Mesenchymal stem cell (in vitro differentiated cells and primary cell): ENCODE results near the gene MC5R.

ENCODE experiments used
- DNase-seq: peaks from one replicate; pipeline ENCODE4 v3.0.0-alpha.2; 2013
- H2AFZ ChIP-seq: one replicate; pipeline ENCODE4 v1.6.1; 2013; ENCODE audit warnings: low read depth, mild to moderate bottlenecking, control low read depth, inconsistent platforms, low read length, moderate library complexity
- H2AK5ac ChIP-seq: 2 replicates; pipeline ENCODE4 v1.6.1; 2013; ENCODE audit warnings: low read length, moderate library complexity, mild to moderate bottlenecking, inconsistent platforms; ENCODE audit not compliant: severe bottlenecking
- H2BK120ac ChIP-seq: one replicate; pipeline ENCODE4 v1.6.1; 2013; ENCODE audit warnings: low read depth, mild to moderate bottlenecking, inconsistent platforms, low read length, moderate library complexity
- H2BK12ac ChIP-seq, 2 experiments: one replicate each; pipeline ENCODE4 v1.6.1; 2013; ENCODE audit warnings: inconsistent platforms in 2 of 2, low read length in 2 of 2, mild to moderate bottlenecking in 2 of 2, moderate library complexity in 2 of 2, control low read depth in 1 of 2
- H2BK15ac ChIP-seq: one replicate; pipeline ENCODE4 v1.6.1; 2013; ENCODE audit warnings: mild to moderate bottlenecking, low read depth, inconsistent platforms; ENCODE audit not compliant: poor library complexity, severe bottlenecking
- H2BK5ac ChIP-seq: 2 replicates; pipeline ENCODE4 v1.6.1; 2013; ENCODE audit warnings: low read depth, mild to moderate bottlenecking, low read length, control low read depth, inconsistent platforms; ENCODE audit not compliant: poor library complexity, severe bottlenecking
- H3K14ac ChIP-seq, 2 experiments: one replicate each; pipeline ENCODE4 v1.6.1; 2013; ENCODE audit warnings: inconsistent platforms in 2 of 2, low read length in 2 of 2, control low read depth in 1 of 2, mild to moderate bottlenecking in 1 of 2, moderate library complexity in 1 of 2
- H3K18ac ChIP-seq, 2 experiments: one replicate each; pipeline ENCODE4 v1.6.1; 2013; ENCODE audit warnings: inconsistent platforms in 2 of 2, low read length in 2 of 2, control low read depth in 1 of 2, low read depth in 1 of 2, mild to moderate bottlenecking in 1 of 2
- H3K23ac ChIP-seq, 2 experiments: one replicate each; pipeline ENCODE4 v1.6.1; 2013; ENCODE audit warnings: inconsistent platforms in 2 of 2, low read length in 2 of 2, mild to moderate bottlenecking in 2 of 2, moderate library complexity in 2 of 2, control low read depth in 1 of 2
- H3K27ac ChIP-seq: 2 replicates; pipeline ENCODE4 v1.5.1; 2013; ENCODE audit warnings: mild to moderate bottlenecking, moderate library complexity, low read length, control low read depth, inconsistent platforms; ENCODE audit not compliant: poor library complexity, severe bottlenecking
- H3K27me3 ChIP-seq, 2 experiments: 2 replicates each; pipeline versions ENCODE4 v1.6.1 to v1.7.0; 2013; ENCODE audit warnings: low read length in 2 of 2, mild to moderate bottlenecking in 2 of 2, moderate library complexity in 2 of 2, control low read depth in 1 of 2, inconsistent platforms in 1 of 2; ENCODE audit not compliant: control insufficient read depth in 1 of 2, insufficient read depth in 1 of 2
- H3K36me3 ChIP-seq, 2 experiments: 2 replicates each; pipeline versions ENCODE4 v1.6.1 to v1.7.0; 2013; ENCODE audit warnings: low read length in 2 of 2, control low read depth in 1 of 2, inconsistent platforms in 1 of 2, low read depth in 1 of 2, mild to moderate bottlenecking in 1 of 2; ENCODE audit not compliant: insufficient read depth in 2 of 2, control insufficient read depth in 1 of 2
- H3K4ac ChIP-seq, 2 experiments: one replicate each; pipeline ENCODE4 v1.6.1; 2013; ENCODE audit warnings: inconsistent platforms in 2 of 2, low read length in 2 of 2, mild to moderate bottlenecking in 2 of 2, moderate library complexity in 2 of 2, control low read depth in 1 of 2, low read depth in 1 of 2
- H3K4me1 ChIP-seq: 2 replicates; pipeline ENCODE4 v1.6.1; 2013; ENCODE audit warnings: low read depth, low read length, control low read depth; ENCODE audit not compliant: control insufficient read depth, insufficient read depth
- H3K4me2 ChIP-seq: 2 replicates; pipeline ENCODE4 v1.6.1; 2013; ENCODE audit warnings: low read length, mild to moderate bottlenecking, inconsistent platforms; ENCODE audit not compliant: poor library complexity, severe bottlenecking
- H3K4me3 ChIP-seq, 2 experiments: 2 replicates each; pipeline versions ENCODE4 v1.5.1 to v1.7.0; 2013; ENCODE audit warnings: low read length in 2 of 2, mild to moderate bottlenecking in 2 of 2, control low read depth in 1 of 2, low read depth in 1 of 2; ENCODE audit not compliant: insufficient read depth in 1 of 2
- H3K79me1 ChIP-seq: replicated peaks from 2 replicates; pipeline ENCODE4 v1.6.1; 2013; ENCODE audit warnings: mild to moderate bottlenecking, control low read depth, low read length, inconsistent platforms; ENCODE audit not compliant: poor library complexity, severe bottlenecking
- H3K9ac ChIP-seq: 2 replicates; pipeline ENCODE4 v1.7.0; 2013; ENCODE audit warnings: mild to moderate bottlenecking, low read length, moderate library complexity
- H3K9me3 ChIP-seq: 2 replicates; pipeline ENCODE4 v1.7.0; 2013; ENCODE audit warnings: mild to moderate bottlenecking, low read length; ENCODE audit not compliant: control insufficient read depth
- H4K8ac ChIP-seq: one replicate; pipeline ENCODE4 v1.6.1; 2013; ENCODE audit warnings: inconsistent platforms, mild to moderate bottlenecking, low read length, moderate library complexity
- H4K91ac ChIP-seq: one replicate; pipeline ENCODE4 v1.6.1; 2013; ENCODE audit warnings: mild to moderate bottlenecking, low read length, inconsistent platforms
- WGBS: methylation state at CpG from one replicate; pipeline ENCODE4 v1.1.7; 2013; ENCODE audit warnings: mixed read lengths; 5-methylcytosine and 5-hydroxymethylcytosine counted together

The MC5R gene

GRCh38 chr18:13871701-13872100 is 47.8 kb downstream of the MC5R start:
- Histone ChIP-seq H3K79me1 (no peaks in the 10 kb centered on the region), H2AK5ac (no peak overlapping the region), H2AFZ (no peak overlapping the region), H3K36me3 (no peaks in the 10 kb centered on the region), H3K4me2 (no peak overlapping the region), H3K4me3 (no peak overlapping the region), H3K18ac (no peak overlapping the region), H4K8ac (no peak overlapping the region), H3K4ac (no peak overlapping the region), H3K23ac (no peak overlapping the region), H2BK120ac (no peak overlapping the region), H2BK5ac (no peak overlapping the region), H3K9ac (no peak overlapping the region), H2BK15ac (no peak overlapping the region), H3K27me3 (peaks cover 4 to 54% of the 10 kb centered on the region in 2 experiments), H4K91ac (no peak overlapping the region), H3K27ac (no peak overlapping the region), H3K4me1 (peaks cover 2% of the 10 kb centered on the region), H2BK12ac (no peak overlapping the region), H3K9me3 (no peaks in the 10 kb centered on the region), H3K14ac (no peak overlapping the region)
- 69% methylated on average over 13 of the region's 13 CpGs for WGBS
- DNase-seq: no peak

DNA sequence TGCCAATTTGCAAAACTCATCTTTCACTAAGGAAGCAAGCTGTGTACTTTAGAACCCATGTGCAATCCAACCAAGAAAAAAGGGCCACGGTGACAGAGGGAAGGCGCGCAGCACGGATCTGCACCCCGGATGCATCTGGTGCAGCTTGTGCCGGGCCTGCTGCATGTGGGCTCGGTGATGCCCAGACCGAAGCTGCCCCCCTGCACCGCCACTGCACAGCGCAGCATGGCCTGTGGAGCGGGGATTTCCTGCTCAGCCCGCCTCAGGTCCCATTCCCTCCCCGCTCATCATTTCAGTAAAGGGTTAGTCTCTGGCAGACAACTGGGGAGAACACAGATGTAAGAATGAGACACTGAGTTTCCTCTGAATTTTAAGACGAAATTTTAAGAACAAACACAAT is 48.4 kb downstream of the MC5R start:
- Histone ChIP-seq H2AK5ac (no peak overlapping the region), H2BK12ac (no peak overlapping the region), H3K27ac (no peak overlapping the region), H3K27me3 (peaks cover 4 to 51% of the 10 kb centered on the region in 2 experiments), H3K4me3 (no peak overlapping the region), H2AFZ (peak overlapping the region; percentile 58), H3K14ac (no peak overlapping the region), H3K23ac (no peak overlapping the region), H4K8ac (no peak overlapping the region), H3K79me1 (no peaks in the 10 kb centered on the region), H2BK5ac (no peak overlapping the region), H3K9ac (no peak overlapping the region), H3K4me1 (peaks cover 2% of the 10 kb centered on the region), H4K91ac (no peak overlapping the region), H3K18ac (no peak overlapping the region), H3K36me3 (no peaks in the 10 kb centered on the region), H3K4ac (no peak overlapping the region), H3K9me3 (no peaks in the 10 kb centered on the region), H2BK120ac (no peak overlapping the region), H3K4me2 (no peak overlapping the region), H2BK15ac (no peak overlapping the region)
- WGBS: 85% methylated on average over 11 of the region's 14 CpGs
- DNase-seq: no peak

- Histone ChIP-seq H2BK15ac (no peak overlapping the region), H3K79me1 (no peaks in the 10 kb centered on the region), H3K9ac (no peak overlapping the region), H2BK5ac (no peak overlapping the region), H3K9me3 (no peaks in the 10 kb centered on the region), H3K4ac (no peak overlapping the region), H3K23ac (no peak overlapping the region), H2BK12ac (no peak overlapping the region), H3K4me3 (no peak overlapping the region), H3K4me1 (peaks cover 2% of the 10 kb centered on the region), H3K27me3 (peaks cover 4 to 47% of the 10 kb centered on the region in 2 experiments), H3K14ac (no peak overlapping the region), H4K8ac (no peak overlapping the region), H2AK5ac (no peak overlapping the region), H2AFZ (no peak overlapping the region), H2BK120ac (no peak overlapping the region), H3K36me3 (no peaks in the 10 kb centered on the region), H3K18ac (no peak overlapping the region), H4K91ac (no peak overlapping the region), H3K4me2 (no peak overlapping the region), H3K27ac (no peak overlapping the region)
- no peak for DNase-seq
- 66% methylated on average over 4 of the region's 5 CpGs for WGBS
Observed at GRCh38 chr18:13872932-13873331, 49.0 kb downstream of the MC5R start.

DNA sequence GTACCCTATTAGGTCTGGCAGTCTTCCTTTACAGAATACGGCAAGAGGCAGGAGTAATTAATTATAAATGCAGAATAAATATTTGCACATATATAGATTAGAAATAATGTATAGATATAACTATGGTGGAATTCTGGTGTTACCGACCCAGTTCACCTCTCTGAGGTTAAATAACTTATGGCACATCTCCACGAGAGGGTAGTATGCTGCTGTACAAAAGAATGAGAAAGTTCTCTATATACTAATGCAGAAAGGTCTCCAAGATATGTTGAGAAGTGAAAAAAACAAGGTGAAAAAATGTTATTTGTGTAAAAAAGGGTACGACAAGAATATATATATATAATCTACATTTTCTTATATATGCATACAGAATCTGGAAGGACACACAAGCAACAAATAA is 50.6 kb downstream of the MC5R start:
- no peak overlapping the region for H2AK5ac ChIP-seq
- no peak overlapping the region for H3K9ac ChIP-seq
- H3K9me3 ChIP-seq: no peaks in the 10 kb centered on the region
- 83% methylated on average over 2 of the region's 4 CpGs for WGBS
- H2BK15ac ChIP-seq: no peak overlapping the region
- H3K4ac ChIP-seq: no peak overlapping the region
- H3K36me3 ChIP-seq: no peaks in the 10 kb centered on the region
- H3K79me1 ChIP-seq: no peaks in the 10 kb centered on the region
- no peak overlapping the region for H3K18ac ChIP-seq
- H2BK5ac ChIP-seq: no peak overlapping the region
- no peak overlapping the region for H2BK120ac ChIP-seq
- no peak overlapping the region for H2AFZ ChIP-seq
- no peak overlapping the region for H4K8ac ChIP-seq
- no peak overlapping the region for H3K27ac ChIP-seq
- H3K4me1 ChIP-seq: no peaks in the 10 kb centered on the region
- no peak overlapping the region for H2BK12ac ChIP-seq
- no peak for DNase-seq
- no peak overlapping the region for H3K4me3 ChIP-seq
- H3K27me3 ChIP-seq: peaks cover 0 to 35% of the 10 kb centered on the region in 2 experiments
- H3K14ac ChIP-seq: no peak overlapping the region
- no peak overlapping the region for H4K91ac ChIP-seq
- no peak overlapping the region for H3K23ac ChIP-seq
- H3K4me2 ChIP-seq: no peak overlapping the region
